ENCODE data around the gene ARHGEF11. TPM values are rescaled to one million over a fixed set of nuclear protein-coding genes. Genes with fewer than 3 reads are reported as not detected.
A peak's percentile ranks its signal among the peaks of the same experiment; 100 is the strongest.

The ARHGEF11 gene
- polyA plus RNA-seq, 1 experiment, result 14.8 TPM

DNA sequence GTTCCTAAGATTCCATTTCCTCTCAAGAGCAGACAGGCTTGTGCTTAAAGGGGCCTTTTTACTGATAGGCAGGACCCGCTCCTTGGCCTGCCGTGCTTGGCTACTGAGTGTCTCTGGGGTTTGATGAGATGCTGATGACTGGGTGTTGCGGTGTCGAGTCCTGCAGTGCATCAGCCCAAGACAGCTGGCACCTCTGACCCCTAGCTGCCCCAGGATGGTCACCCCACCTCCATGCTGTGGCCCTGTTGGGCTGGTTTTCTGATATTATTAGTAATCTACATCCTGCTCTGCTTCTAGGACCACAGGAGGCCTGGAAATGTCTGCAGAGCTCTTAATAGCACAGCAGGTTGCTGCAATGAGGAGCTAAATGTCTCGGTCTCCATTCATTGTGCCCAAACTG, 96.4 kb downstream of the ARHGEF11 start:
- no peak for DNase-seq (ENCODE audit: low read depth, low spot score)
- Histone ChIP-seq H3K27ac (ENCODE audit: low read depth, low read length) (no peak overlapping the region), H3K9me3 (ENCODE audit: control insufficient read depth, insufficient read depth, low read length) (no peaks in the 10 kb centered on the region), H3K4me3 (ENCODE audit: low read depth, low read length) (no peak overlapping the region), H3K27me3 (ENCODE audit: control insufficient read depth, insufficient read depth, low read length) (no peaks in the 10 kb centered on the region)
- CTCF ChIA-PET, result interaction anchor here (1.0 kb wide), 1 partner anchor 83 kb away, joined by 3 read pairs; no protein-coding TSS in a partner anchor
- TF ChIP-seq, protein P1, sequence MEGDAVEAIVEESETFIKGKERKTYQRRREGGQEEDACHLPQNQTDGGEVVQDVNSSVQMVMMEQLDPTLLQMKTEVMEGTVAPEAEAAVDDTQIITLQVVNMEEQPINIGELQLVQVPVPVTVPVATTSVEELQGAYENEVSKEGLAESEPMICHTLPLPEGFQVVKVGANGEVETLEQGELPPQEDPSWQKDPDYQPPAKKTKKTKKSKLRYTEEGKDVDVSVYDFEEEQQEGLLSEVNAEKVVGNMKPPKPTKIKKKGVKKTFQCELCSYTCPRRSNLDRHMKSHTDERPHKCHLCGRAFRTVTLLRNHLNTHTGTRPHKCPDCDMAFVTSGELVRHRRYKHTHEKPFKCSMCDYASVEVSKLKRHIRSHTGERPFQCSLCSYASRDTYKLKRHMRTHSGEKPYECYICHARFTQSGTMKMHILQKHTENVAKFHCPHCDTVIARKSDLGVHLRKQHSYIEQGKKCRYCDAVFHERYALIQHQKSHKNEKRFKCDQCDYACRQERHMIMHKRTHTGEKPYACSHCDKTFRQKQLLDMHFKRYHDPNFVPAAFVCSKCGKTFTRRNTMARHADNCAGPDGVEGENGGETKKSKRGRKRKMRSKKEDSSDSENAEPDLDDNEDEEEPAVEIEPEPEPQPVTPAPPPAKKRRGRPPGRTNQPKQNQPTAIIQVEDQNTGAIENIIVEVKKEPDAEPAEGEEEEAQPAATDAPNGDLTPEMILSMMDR (IDR thresholded peaks at IDR 0.05; ENCODE audit: low read depth, low read length), result no peak
- POLR2A ChIA-PET, result interaction anchor here (0.6 kb wide), 1 partner anchor 444 kb away, joined by 3 read pairs; no protein-coding TSS in a partner anchor

GRCh38 chr1:156948708-156949107, 96.8 kb downstream of the ARHGEF11 start:
- no peak for DNase-seq (ENCODE audit: low read depth, low spot score)
- Histone ChIP-seq H3K4me3 (ENCODE audit: low read depth, low read length) (no peak overlapping the region), H3K9me3 (ENCODE audit: control insufficient read depth, insufficient read depth, low read length) (no peaks in the 10 kb centered on the region), H3K27ac (ENCODE audit: low read depth, low read length) (no peak overlapping the region), H3K27me3 (ENCODE audit: control insufficient read depth, insufficient read depth, low read length) (no peaks in the 10 kb centered on the region)
- TF ChIP-seq, protein P1 (IDR thresholded peaks at IDR 0.05; ENCODE audit: low read depth, low read length), result peak; percentile 32; the same call in 1 of the 2 replicates
- ChIA-PET POLR2A (no interaction called here), CTCF (interaction anchor here (1.0 kb wide), 1 partner anchor 84 kb away, joined by 3 read pairs; no protein-coding TSS in a partner anchor)

DNA sequence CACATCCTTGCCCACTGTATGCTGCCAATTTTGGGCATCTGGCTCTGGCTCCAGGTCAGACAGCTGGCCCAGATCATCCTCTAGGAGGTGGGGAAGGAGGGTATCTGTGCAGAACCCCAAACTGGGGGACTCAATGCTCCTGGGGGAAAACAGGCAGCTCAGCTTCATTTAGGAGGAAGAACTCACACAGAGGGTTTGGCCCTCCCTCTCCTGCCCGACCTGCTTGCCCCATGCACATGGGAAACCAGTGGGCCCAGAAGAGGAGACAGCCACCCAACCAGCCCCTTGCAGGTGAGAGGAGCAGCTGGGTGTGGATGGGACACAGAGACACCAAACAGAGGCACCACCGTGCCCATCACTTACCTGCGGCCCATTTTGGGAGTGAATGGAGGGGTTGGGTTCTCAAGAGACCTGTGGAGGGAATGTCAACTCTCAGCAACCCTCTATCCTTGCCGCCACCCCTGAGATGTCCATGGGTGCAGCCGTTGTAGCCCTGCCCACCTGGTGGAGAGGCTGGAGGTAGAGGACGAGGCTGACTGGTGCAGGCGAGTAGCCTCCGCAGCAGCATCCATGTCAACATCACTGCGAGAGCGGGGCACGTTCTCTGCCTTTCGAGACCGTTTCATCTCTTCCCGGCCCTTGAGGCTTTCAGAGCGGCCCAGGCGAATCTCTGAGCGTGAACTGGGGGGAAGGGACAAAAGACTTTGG, 97.6 kb downstream of the ARHGEF11 start:
- no peak for DNase-seq (ENCODE audit: low read depth, low spot score)
- no peaks in the 10 kb centered on the region for H3K27me3 ChIP-seq (ENCODE audit: control insufficient read depth, insufficient read depth, low read length)
- TF ChIP-seq, protein P1 (IDR thresholded peaks at IDR 0.05; ENCODE audit: low read depth, low read length), result no peak
- no peak overlapping the region for H3K4me3 ChIP-seq (ENCODE audit: low read depth, low read length)
- ChIA-PET CTCF (interaction anchor here (0.5 to 1.0 kb wide), 2 partner anchors 84 to 344 kb away, joined by 3 to 4 read pairs; no protein-coding TSS in a partner anchor), POLR2A (no interaction called here)
- H3K27ac ChIP-seq (ENCODE audit: low read depth, low read length), result no peak overlapping the region
- no peaks in the 10 kb centered on the region for H3K9me3 ChIP-seq (ENCODE audit: control insufficient read depth, insufficient read depth, low read length)

DNA sequence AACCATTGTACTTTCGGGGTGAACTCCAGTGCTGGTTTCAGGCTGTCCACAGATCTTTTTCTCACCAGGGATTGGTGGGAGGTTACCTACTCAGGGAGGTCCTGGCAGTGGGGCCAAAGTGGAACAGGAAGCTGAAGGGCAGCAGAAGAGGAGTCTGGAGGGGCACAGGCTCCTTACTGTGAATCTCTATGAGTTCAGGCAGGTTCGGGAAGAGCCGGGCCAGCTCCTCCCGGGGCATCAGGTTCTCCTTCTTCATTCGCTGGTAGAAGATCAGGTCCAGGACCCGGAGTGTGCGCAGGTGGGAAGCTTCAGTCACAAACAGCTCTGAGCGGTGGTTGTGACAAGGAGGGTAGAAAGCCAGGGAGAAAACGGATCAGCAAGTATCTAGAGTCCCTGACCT, 98.4 kb downstream of the ARHGEF11 start:
- DNase-seq (ENCODE audit: low read depth, low spot score), result no peak
- CTCF ChIA-PET, result no interaction called here
- TF ChIP-seq, protein P1 (IDR thresholded peaks at IDR 0.05; ENCODE audit: low read depth, low read length), result no peak
- no peak overlapping the region for H3K27ac ChIP-seq (ENCODE audit: low read depth, low read length)
- no peaks in the 10 kb centered on the region for H3K9me3 ChIP-seq (ENCODE audit: control insufficient read depth, insufficient read depth, low read length)
- POLR2A ChIA-PET, result no interaction called here
- H3K4me3 ChIP-seq (ENCODE audit: low read depth, low read length), result no peak overlapping the region
- no peaks in the 10 kb centered on the region for H3K27me3 ChIP-seq (ENCODE audit: control insufficient read depth, insufficient read depth, low read length)

DNA sequence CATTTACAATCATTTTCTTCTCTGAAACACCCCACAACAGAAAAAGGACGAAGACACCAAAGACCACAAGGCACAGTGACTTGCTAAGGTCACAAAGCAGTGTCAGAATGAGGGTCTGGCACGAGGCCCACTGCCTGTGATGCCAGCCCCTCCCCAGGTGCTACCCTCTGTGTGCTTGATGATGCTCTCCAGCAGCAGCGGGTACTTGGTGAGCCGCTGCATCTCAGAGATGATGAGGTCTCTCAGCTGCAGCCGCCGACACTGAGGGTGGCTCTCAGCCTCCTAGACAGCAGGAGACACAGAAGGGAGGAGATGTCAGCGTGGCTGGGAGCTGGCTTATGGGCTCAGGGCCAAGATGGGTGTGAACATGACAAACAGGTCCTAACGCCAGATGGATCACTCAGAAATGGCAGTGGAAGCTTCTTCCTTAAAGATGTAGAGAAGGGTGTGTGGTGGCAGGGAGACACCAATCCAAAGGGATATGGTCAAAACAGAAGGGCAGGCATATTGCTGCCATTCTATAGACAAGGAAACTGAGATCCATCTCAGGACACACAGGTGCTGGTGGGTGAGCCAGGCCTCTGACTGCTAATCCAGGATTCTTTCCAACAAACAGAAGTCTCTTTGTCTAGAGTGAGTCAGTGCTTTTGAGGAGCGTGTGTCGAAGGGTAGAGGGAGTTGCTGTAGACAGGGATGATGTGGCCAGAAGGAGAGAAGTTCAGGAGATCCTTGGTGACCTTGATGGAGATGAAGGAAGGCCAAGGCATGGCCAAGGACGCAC, 99.5 kb downstream of the ARHGEF11 start:
- no peaks in the 10 kb centered on the region for H3K9me3 ChIP-seq (ENCODE audit: control insufficient read depth, insufficient read depth, low read length)
- H3K27ac ChIP-seq (ENCODE audit: low read depth, low read length), result no peak overlapping the region
- ChIA-PET CTCF (no interaction called here), POLR2A (no interaction called here)
- no peak overlapping the region for H3K4me3 ChIP-seq (ENCODE audit: low read depth, low read length)
- TF ChIP-seq, protein P1 (IDR thresholded peaks at IDR 0.05; ENCODE audit: low read depth, low read length), result no peak
- DNase-seq (ENCODE audit: low read depth, low spot score), result no peak
- no peaks in the 10 kb centered on the region for H3K27me3 ChIP-seq (ENCODE audit: control insufficient read depth, insufficient read depth, low read length)
